HepG2 (cell line): ENCODE results near the gene CTSZ. TPM values are rescaled to one million over a fixed set of nuclear protein-coding genes. Genes with fewer than 3 reads are reported as not detected.

Experiments used
- ADNP ChIP-seq: sonication (generic); formaldehyde crosslinking; IDR thresholded peaks from 2 replicates; pipeline ENCODE4 v1.4.0; 2020; ENCODE audit warnings: missing genetic modification reagents
- ARID2 ChIP-seq: sonication (generic); formaldehyde crosslinking; IDR thresholded peaks from 2 replicates; pipeline ENCODE4 v1.8.1; 2022; ENCODE audit warnings: mild to moderate bottlenecking, missing genetic modification reagents, borderline replicate concordance
- ARNT2 ChIP-seq: sonication (generic); formaldehyde crosslinking; IDR thresholded peaks from 2 replicates; pipeline ENCODE4 v1.8.0; 2022; ENCODE audit warnings: mild to moderate bottlenecking, low read depth, missing genetic modification reagents, moderate library complexity
- ATF7 ChIP-seq, 2 experiments: fragments of 450-650 bp in 1 of 2; sonication (generic) in 1 of 2; formaldehyde crosslinking in 1 of 2; IDR thresholded peaks; 2 replicates each; pipeline versions ENCODE4 v1.4.0 to v1.6.1; 2016 to 2020; ENCODE audit warnings: antibody characterized with exemption in 1 of 2, mild to moderate bottlenecking in 1 of 2, missing genetic modification reagents in 1 of 2
- CEBPB ChIP-seq: IDR thresholded peaks from 2 replicates; pipeline ENCODE4 v1.6.1; 2011; ENCODE audit warnings: low read depth, low read length, improper control_type of control experiment, borderline replicate concordance
- CSRNP2 ChIP-seq: sonication (generic); formaldehyde crosslinking; conservative IDR thresholded peaks from 2 replicates; pipeline ENCODE4 v1.8.0; 2022; ENCODE audit warnings: low read depth, missing genetic modification reagents
- HNRNPK ChIP-seq: fragments of 200-400 bp; formaldehyde crosslinking; IDR thresholded peaks from 2 replicates; pipeline ENCODE4 v1.6.1; 2018; ENCODE audit warnings: low read length, low read depth, moderate library complexity, mild to moderate bottlenecking; ENCODE audit not compliant: poor library complexity, severe bottlenecking
- KDM2A ChIP-seq: sonication (generic); formaldehyde crosslinking; IDR thresholded peaks from 2 replicates; pipeline ENCODE4 v1.4.0; 2020; ENCODE audit warnings: low read depth, missing genetic modification reagents, borderline replicate concordance
- LBX2 ChIP-seq: sonication (generic); formaldehyde crosslinking; IDR thresholded peaks from 2 replicates; pipeline ENCODE4 v1.5.0; 2020; ENCODE audit warnings: missing genetic modification reagents, mild to moderate bottlenecking, borderline replicate concordance
- NFRKB ChIP-seq: fragments of 450-650 bp; IDR thresholded peaks from 2 replicates; pipeline ENCODE4 v1.6.1; 2017
- POGZ ChIP-seq: sonication (generic); formaldehyde crosslinking; IDR thresholded peaks from 2 replicates; pipeline ENCODE4 v1.4.0; 2020; ENCODE audit warnings: mild to moderate bottlenecking, missing genetic modification reagents
- TRIM24 ChIP-seq: sonication (generic); formaldehyde crosslinking; IDR thresholded peaks from 2 replicates; pipeline ENCODE4 v1.8.0; 2022; ENCODE audit warnings: mild to moderate bottlenecking, missing genetic modification reagents
- ZBTB4 ChIP-seq: sonication (generic); formaldehyde crosslinking; IDR thresholded peaks from 2 replicates; pipeline ENCODE4 v1.4.0; 2020; ENCODE audit warnings: missing genetic modification reagents, mild to moderate bottlenecking, borderline replicate concordance
- ZBTB43 ChIP-seq: sonication (generic); formaldehyde crosslinking; conservative IDR thresholded peaks from 2 replicates; pipeline ENCODE4 v1.4.0; 2020; ENCODE audit warnings: missing genetic modification reagents
- ZMAT5 ChIP-seq: sonication (generic); formaldehyde crosslinking; IDR thresholded peaks from 2 replicates; pipeline ENCODE4 v1.5.0; 2020; ENCODE audit warnings: mild to moderate bottlenecking, low read depth, missing genetic modification reagents, borderline replicate concordance
- ZNF362 ChIP-seq: sonication (generic); formaldehyde crosslinking; IDR thresholded peaks from 2 replicates; pipeline ENCODE4 v1.4.0; 2020; ENCODE audit warnings: missing genetic modification reagents, mild to moderate bottlenecking, borderline replicate concordance
- ZNF589 ChIP-seq: sonication (generic); formaldehyde crosslinking; conservative IDR thresholded peaks from 2 replicates; pipeline ENCODE4 v1.8.0; 2022; ENCODE audit warnings: mild to moderate bottlenecking, moderate library complexity, missing genetic modification reagents
- ZNF773 ChIP-seq: sonication (generic); formaldehyde crosslinking; IDR thresholded peaks from 2 replicates; pipeline ENCODE4 v1.4.0; 2020; ENCODE audit warnings: missing genetic modification reagents, borderline replicate concordance
- polyA plus RNA-seq, 8 experiments: library from polyadenylated mRNA; depleted of rRNA in 3 of 8; stranded (reverse) in 7 of 8; unstranded in 1 of 8; fragments of >200 nt; fragmentation: Illumina TruSeq in 4 of 8; extraction: Trizol in 4 of 8; gene quantifications; 2 replicates each; pipeline versions ENCODE4 v1.2.1 to v1.2.3, GENCODE V29; 2011 to 2016; ENCODE audit warnings: low read depth in 4 of 8, missing spikeins in 1 of 8, mixed read lengths in 1 of 8; ENCODE audit not compliant: insufficient read depth in 1 of 8
- total RNA-seq, 5 experiments: library from RNA; depleted of rRNA; stranded (reverse); fragments of >200 nt; fragmentation: Illumina TruSeq; extraction: Trizol; gene quantifications; 2 replicates each; pipeline ENCODE4 v1.2.3, GENCODE V29; 2016; ENCODE audit warnings: low read depth in 1 of 5

Gene CTSZ
- total and polyA plus RNA-seq, 2 of the 13 experiments (the other 11 are each of a cell fraction or from before 2014, with no cell fraction given): 0.33 TPM; not detected in 1

- no peak; the same call in 1 of the 2 replicates for TF ChIP-seq ZBTB4 (CRISPR knock-in tag)
- no peak for TF ChIP-seq TRIM24 (CRISPR knock-in tag)
- TF ChIP-seq ADNP (CRISPR knock-in tag): no peak
- peak; percentile 69; the same call in 1 of the 2 replicates for TF ChIP-seq ZNF773 (CRISPR knock-in tag)
- no peak for TF ChIP-seq HNRNPK
- 0 out of 2 replicates have a peak, but pooled peaks have one; percentile 44 for TF ChIP-seq LBX2 (CRISPR knock-in tag)
- TF ChIP-seq ATF7 (IDR thresholded peaks at IDR 0.05): peak; percentile 91
- TF ChIP-seq ATF7 (CRISPR knock-in tag; IDR thresholded peaks at IDR 0.05): 0 out of 2 replicates have a peak, but pooled peaks have one; percentile 60
- TF ChIP-seq ARID2: no peak
- no peak for TF ChIP-seq ZNF362
- 0 out of 2 replicates have a peak, but pooled peaks have one; percentile 74 for TF ChIP-seq ZNF589 (CRISPR knock-in tag)
- TF ChIP-seq CEBPB: peak; percentile 62; the same call in 1 of the 2 replicates
- TF ChIP-seq ARNT2 (CRISPR knock-in tag): peak; percentile 51; the same call in 1 of the 2 replicates
- no peak for TF ChIP-seq KDM2A
- peak; percentile 37; the same call in 1 of the 2 replicates for TF ChIP-seq POGZ (CRISPR knock-in tag)
- TF ChIP-seq ZMAT5: no peak
- TF ChIP-seq CSRNP2 (CRISPR knock-in tag): no peak
- TF ChIP-seq NFRKB: no peak
- TF ChIP-seq ZBTB43 (CRISPR knock-in tag): no peak
Observed at GRCh38 chr20:58995461-58996225, 11.4 kb downstream of the CTSZ start (continued).
